Measurements from ENCODE around the gene MAP3K13. TPM values are rescaled to one million over a fixed set of nuclear protein-coding genes. Genes with fewer than 3 reads are reported as not detected.

MAP3K13 gene
- total RNA-seq, 1 experiment from 2014 or later = 10.6 TPM

GRCh38 chr3:185498503-185499396 lies 135.8 kb downstream of the MAP3K13 start, which contains the start of gene TMEM41A:
Gene TMEM41A (minus strand): TSS chr3:185499035. CDS start chr3:185498961, 74 bp downstream.
- Mint-ChIP-seq H3K27me3 (ENCODE audit: low read depth) (peaks cover 7% of the 10 kb centered on the region), H3K4me1 (peaks cover 9 to 12% of the 10 kb centered on the region in 2 experiments), H3K9me3 (no peaks in the 10 kb centered on the region), H3K27ac (peak within 1 kb of the TSS; percentile 77 to 90 (median 89)), H3K4me3 (peak within 1 kb of the TSS; percentile 86 to 98), H3K36me3 (ENCODE audit: insufficient read depth in 1 of 3, low read depth in 3 of 3) (peaks cover 15 to 34% (median 29%) of the 10 kb centered on the region in 3 experiments; a peak in 6 of 7 replicates)
- Histone ChIP-seq H3T11ph (ENCODE audit: low read length) (no peak within 1 kb of the TSS), H3K23me2 (ENCODE audit: insufficient read length, low read depth, low read length, poor library complexity, severe bottlenecking) (peaks cover 2% of the 10 kb centered on the region), H3K27me3 (ENCODE audit: insufficient read depth, low read length) (no peaks in the 10 kb centered on the region), H2BK20ac (ENCODE audit: low read depth, low read length, poor library complexity, severe bottlenecking) (no peak within 1 kb of the TSS), H3K14ac (ENCODE audit: insufficient read depth, low read length) (peak within 1 kb of the TSS; percentile 79), H4K91ac (ENCODE audit: insufficient read length, low read depth, low read length) (no peak within 1 kb of the TSS), H3K27ac (ENCODE audit: insufficient read length, low read depth, low read length) (no peak within 1 kb of the TSS), H3K4me2 (ENCODE audit: insufficient read depth, insufficient read length, low read length) (peak within 1 kb of the TSS; percentile 61), H3K23ac (ENCODE audit: insufficient read length, low read depth, low read length) (no peak within 1 kb of the TSS), H2AK5ac (ENCODE audit: insufficient read length, low read length) (no peak within 1 kb of the TSS), H3K56ac (ENCODE audit: insufficient read length, low read depth, low read length) (no peak within 1 kb of the TSS), H4K5ac (ENCODE audit: insufficient read length, low read depth, low read length) (no peak within 1 kb of the TSS), H3K9me3 (ENCODE audit: control insufficient read depth, low read depth, low read length) (no peaks in the 10 kb centered on the region), H3K79me1 (ENCODE audit: insufficient read depth, low read depth, low read length, poor library complexity, severe bottlenecking) (no peaks in the 10 kb centered on the region), H2BK12ac (ENCODE audit: insufficient read length, low read depth, low read length) (no peak within 1 kb of the TSS), H3K4me1 (ENCODE audit: insufficient read depth, low read length) (peaks cover 2% of the 10 kb centered on the region; the same call in 1 of the 2 replicates), H3K79me2 (ENCODE audit: insufficient read depth, low read length) (no peaks in the 10 kb centered on the region), H3K9ac (ENCODE audit: extremely low read depth, insufficient read length, low read length) (peak within 1 kb of the TSS; percentile 90), H2BK5ac (ENCODE audit: insufficient read length, low read length) (no peak within 1 kb of the TSS), H2BK15ac (ENCODE audit: low read depth, low read length) (0 out of 2 replicates have a peak within 1 kb of the TSS, but pooled peaks have one; percentile 40), H3K4ac (ENCODE audit: low read depth, low read length) (no peak within 1 kb of the TSS), H3K18ac (ENCODE audit: insufficient read length, low read depth, low read length) (peak within 1 kb of the TSS; percentile 83), H2BK120ac (ENCODE audit: low read depth, low read length, poor library complexity, severe bottlenecking) (no peak within 1 kb of the TSS), H4K20me1 (ENCODE audit: control insufficient read depth, insufficient read depth, insufficient read length) (no peaks in the 10 kb centered on the region), H2AFZ (ENCODE audit: low read length) (no peak within 1 kb of the TSS), H4K8ac (replicated peaks; ENCODE audit: insufficient read length, low read depth, low read length) (no peak within 1 kb of the TSS)
- peak; percentile 32; the same call in 2 of the 3 replicates for TF ChIP-seq CTCF (conservative IDR thresholded peaks at IDR 0.05)
- peak; percentile 93 for DNase-seq
- no CpG with 5 or more reads among the region's 82 CpGs for WGBS (ENCODE audit: extremely low coverage, insufficient read length, low lambda C conversion rate)

All from H9 (cell line).